Measurements from ENCODE around the gene NSMCE1.
"Not testable (repeated sequence)": the region's sequence is repeated elsewhere in the genome, so short reads cannot be mapped to it uniquely, and the experiment has no call there.

Gene NSMCE1

GRCh38 chr16:27272697-27273096 is 4.1 kb upstream of the NSMCE1 start:
- not testable (repeated sequence) for DNase-seq (ENCODE audit: low read depth in 2 of 3, low spot score in 1 of 3)

- DNase-seq (ENCODE audit: low read depth in 2 of 3, low spot score in 1 of 3) = no peak
These were observed 3.5 kb upstream of the NSMCE1 start for GRCh38 chr16:27272076-27272475.

- no peak for DNase-seq (ENCODE audit: low read depth in 2 of 3, low spot score in 1 of 3)
These were observed 1.8 kb upstream of the NSMCE1 start for GRCh38 chr16:27270349-27270748.

GRCh38 chr16:27269300-27270150 is 953 bp upstream of the NSMCE1 start:
- no peak for DNase-seq (ENCODE audit: low read depth in 2 of 3, low spot score in 1 of 3)

- DNase-seq (ENCODE audit: low read depth in 2 of 3, low spot score in 1 of 3) = no peak
These were observed 1.4 kb downstream of the NSMCE1 start for GRCh38 chr16:27267037-27267677.

GRCh38 chr16:27265982-27266381 is 2.6 kb downstream of the NSMCE1 start:
- DNase-seq (ENCODE audit: low read depth in 2 of 3, low spot score in 1 of 3) = no peak

- DNase-seq (ENCODE audit: low read depth in 2 of 3, low spot score in 1 of 3) = no peak
These were observed 4.4 kb downstream of the NSMCE1 start for GRCh38 chr16:27264151-27264550.

- DNase-seq (ENCODE audit: low read depth in 2 of 3, low spot score in 1 of 3) = not testable (repeated sequence)
These were observed 5.6 kb downstream of the NSMCE1 start for GRCh38 chr16:27262904-27263423.

GRCh38 chr16:27259710-27260109 is 8.9 kb downstream of the NSMCE1 start:
- no peak for DNase-seq (ENCODE audit: low read depth in 2 of 3, low spot score in 1 of 3)

GRCh38 chr16:27258241-27258734 is 10.3 kb downstream of the NSMCE1 start:
- no peak for DNase-seq (ENCODE audit: low read depth in 2 of 3, low spot score in 1 of 3)

- no peak for DNase-seq (ENCODE audit: low read depth in 2 of 3, low spot score in 1 of 3)
These were observed 11.3 kb downstream of the NSMCE1 start for GRCh38 chr16:27257271-27257670.

- DNase-seq (ENCODE audit: low read depth in 2 of 3, low spot score in 1 of 3) = no peak
These were observed 11.7 kb downstream of the NSMCE1 start for GRCh38 chr16:27256861-27257260.

- DNase-seq (ENCODE audit: low read depth in 2 of 3, low spot score in 1 of 3) = no peak
These were observed 14.2 kb downstream of the NSMCE1 start for GRCh38 chr16:27254262-27254811.

- DNase-seq (ENCODE audit: low read depth in 2 of 3, low spot score in 1 of 3) = no peak
These were observed 15.0 kb downstream of the NSMCE1 start for GRCh38 chr16:27253526-27253930.

GRCh38 chr16:27252206-27252585 is 16.4 kb downstream of the NSMCE1 start:
- no peak for DNase-seq (ENCODE audit: low read depth in 2 of 3, low spot score in 1 of 3)

- no peak for DNase-seq (ENCODE audit: low read depth in 2 of 3, low spot score in 1 of 3)
These were observed 16.9 kb downstream of the NSMCE1 start for GRCh38 chr16:27251541-27252205.

- DNase-seq (ENCODE audit: low read depth in 2 of 3, low spot score in 1 of 3) = not testable (repeated sequence)
These were observed 19.7 kb downstream of the NSMCE1 start for GRCh38 chr16:27248886-27249285.

GRCh38 chr16:27248036-27248435 is 20.5 kb downstream of the NSMCE1 start:
- no peak for DNase-seq (ENCODE audit: low read depth in 2 of 3, low spot score in 1 of 3)

GRCh38 chr16:27247076-27247475 is 21.5 kb downstream of the NSMCE1 start:
- not testable (repeated sequence) for DNase-seq (ENCODE audit: low read depth in 2 of 3, low spot score in 1 of 3)

- no peak for DNase-seq (ENCODE audit: low read depth in 2 of 3, low spot score in 1 of 3)
These were observed 22.1 kb downstream of the NSMCE1 start for GRCh38 chr16:27246439-27246838.

All from stimulated activated CD4-positive, alpha-beta T cell treated with anti-CD3 and anti-CD28 coated beads, Interleukin-12 subunit alpha, Interleukin-12 subunit beta, amount 100 ng/mL, for 48 hours (primary cell).